Cardiac fibroblast (primary cell): ENCODE data around the gene TOMM40L.
"Not testable (repeated sequence)": the region's sequence is repeated elsewhere in the genome, so short reads cannot be mapped to it uniquely, and the experiment has no call there.

Experiments used
- DNase-seq, 2 donors: peaks; one replicate each; pipeline versions ENCODE4 v3.0.0 to v3.0.0-alpha.2; 2010; ENCODE audit warnings: low read depth in 2 of 2
- H3K4me3 ChIP-seq, 2 donors: replicated peaks in 1 of 2; 1 replicate in 1 of 2; 2 replicates in 1 of 2; pipeline ENCODE4 v1.5.1; 2011; ENCODE audit warnings: low read depth in 2 of 2, low read length in 2 of 2, mild to moderate bottlenecking in 2 of 2, moderate library complexity in 1 of 2
- CTCF ChIP-seq: IDR thresholded peaks from one replicate; pipeline ENCODE4 v1.5.1; 2011; ENCODE audit warnings: low read depth, mild to moderate bottlenecking, low read length, inconsistent platforms

The TOMM40L gene

GRCh38 chr1:161219078-161219892 is 6.6 kb upstream of the TOMM40L start:
- no peak for TF ChIP-seq CTCF
- no peak overlapping the region for H3K4me3 ChIP-seq
- DNase-seq, result no peak

- no peak for DNase-seq
- H3K4me3 ChIP-seq, result no peak overlapping the region
- no peak for TF ChIP-seq CTCF
Observed at GRCh38 chr1:161220002-161220401, 5.9 kb upstream of the TOMM40L start.

- no peak for DNase-seq
- TF ChIP-seq CTCF, result no peak
- H3K4me3 ChIP-seq, result no peak overlapping the region
Observed at GRCh38 chr1:161222175-161223019, 3.5 kb upstream of the TOMM40L start.

- TF ChIP-seq CTCF, result no peak
- DNase-seq, result no peak
- no peak overlapping the region for H3K4me3 ChIP-seq
Observed at GRCh38 chr1:161223805-161224694, 1.8 kb upstream of the TOMM40L start.

GRCh38 chr1:161224695-161225087 is 1.2 kb upstream of the TOMM40L start:
- not testable (repeated sequence) for H3K4me3 ChIP-seq, DNase-seq

GRCh38 chr1:161225178-161225533 is 704 bp upstream of the TOMM40L start:
- no peak overlapping the region for H3K4me3 ChIP-seq
- no peak for DNase-seq
- no peak for TF ChIP-seq CTCF
